ENCODE results near the gene COX7A1.
A peak's percentile ranks its signal among the peaks of the same experiment; 100 is the strongest.

The COX7A1 gene

DNA sequence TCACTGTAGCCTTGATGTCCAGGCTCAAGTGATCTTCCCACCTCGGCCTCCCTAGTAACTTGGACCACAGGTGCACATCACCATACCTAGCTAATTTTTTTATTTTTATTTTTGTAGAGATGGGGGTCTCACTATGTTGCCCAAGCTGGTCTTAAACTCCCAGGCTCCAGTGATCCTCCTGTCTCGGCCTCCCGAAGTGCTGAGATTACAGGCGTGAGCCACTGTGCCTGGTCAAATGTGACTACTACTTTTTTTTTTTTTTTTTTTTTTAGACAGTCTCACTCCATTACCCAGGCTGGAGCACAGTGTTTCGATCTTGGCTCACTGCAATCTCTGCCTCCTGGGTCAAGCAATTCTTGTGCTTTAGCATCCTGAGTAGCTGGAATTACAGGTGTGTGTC, 20.6 kb upstream of the COX7A1 start:
- TF ChIP-seq, protein P1, sequence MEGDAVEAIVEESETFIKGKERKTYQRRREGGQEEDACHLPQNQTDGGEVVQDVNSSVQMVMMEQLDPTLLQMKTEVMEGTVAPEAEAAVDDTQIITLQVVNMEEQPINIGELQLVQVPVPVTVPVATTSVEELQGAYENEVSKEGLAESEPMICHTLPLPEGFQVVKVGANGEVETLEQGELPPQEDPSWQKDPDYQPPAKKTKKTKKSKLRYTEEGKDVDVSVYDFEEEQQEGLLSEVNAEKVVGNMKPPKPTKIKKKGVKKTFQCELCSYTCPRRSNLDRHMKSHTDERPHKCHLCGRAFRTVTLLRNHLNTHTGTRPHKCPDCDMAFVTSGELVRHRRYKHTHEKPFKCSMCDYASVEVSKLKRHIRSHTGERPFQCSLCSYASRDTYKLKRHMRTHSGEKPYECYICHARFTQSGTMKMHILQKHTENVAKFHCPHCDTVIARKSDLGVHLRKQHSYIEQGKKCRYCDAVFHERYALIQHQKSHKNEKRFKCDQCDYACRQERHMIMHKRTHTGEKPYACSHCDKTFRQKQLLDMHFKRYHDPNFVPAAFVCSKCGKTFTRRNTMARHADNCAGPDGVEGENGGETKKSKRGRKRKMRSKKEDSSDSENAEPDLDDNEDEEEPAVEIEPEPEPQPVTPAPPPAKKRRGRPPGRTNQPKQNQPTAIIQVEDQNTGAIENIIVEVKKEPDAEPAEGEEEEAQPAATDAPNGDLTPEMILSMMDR (IDR thresholded peaks at IDR 0.05; ENCODE audit: extremely low read depth, insufficient read depth, missing control alignments) = no peak
- no peak for DNase-seq (ENCODE audit: low spot score)
- in situ Hi-C loops (cut with MboI; ENCODE audit: low pct_unique_long_range_greater_than_20kb, low sequenced_read_pairs, unreplicated experiment) = loop anchor here (10.0 kb wide), 1 partner anchor 48 kb away; no protein-coding TSS in a partner anchor

DNA sequence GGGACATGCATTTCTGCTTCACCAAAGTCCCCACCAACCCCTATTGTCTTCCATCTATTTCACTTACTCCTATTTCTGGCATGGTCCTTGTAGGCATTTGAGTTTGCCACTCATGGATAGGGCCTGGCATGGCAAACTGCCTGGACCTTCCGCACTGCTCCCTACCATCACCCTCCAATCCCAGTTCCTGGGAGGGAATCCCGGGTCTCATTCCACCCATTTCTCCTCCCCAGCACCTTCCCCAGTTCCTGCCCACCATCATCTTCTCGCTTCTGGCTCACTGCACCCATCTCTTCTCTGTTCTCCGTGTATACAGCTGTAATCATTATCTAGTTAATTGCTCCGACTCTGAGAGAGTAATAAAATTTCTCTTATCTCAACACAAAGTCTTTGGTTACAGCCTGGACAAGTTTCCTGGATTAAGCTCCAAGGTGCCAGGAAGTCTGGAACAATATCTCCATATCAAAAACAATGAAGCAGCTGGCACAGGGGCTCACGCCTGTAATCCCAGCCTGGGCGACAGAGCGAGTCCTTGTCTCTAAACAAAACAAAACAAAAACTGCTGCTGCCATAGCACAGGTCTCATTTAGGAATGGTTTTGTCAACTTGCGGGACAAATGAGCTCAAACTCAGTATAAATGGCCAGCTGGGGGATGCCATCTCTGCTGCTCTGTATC, 17.0 kb upstream of the COX7A1 start:
- TF ChIP-seq, protein P1 (IDR thresholded peaks at IDR 0.05; ENCODE audit: extremely low read depth, insufficient read depth, missing control alignments) = no peak
- no peak for DNase-seq (ENCODE audit: low spot score)
- in situ Hi-C loops (cut with MboI; ENCODE audit: low pct_unique_long_range_greater_than_20kb, low sequenced_read_pairs, unreplicated experiment) = no loop called here

DNA sequence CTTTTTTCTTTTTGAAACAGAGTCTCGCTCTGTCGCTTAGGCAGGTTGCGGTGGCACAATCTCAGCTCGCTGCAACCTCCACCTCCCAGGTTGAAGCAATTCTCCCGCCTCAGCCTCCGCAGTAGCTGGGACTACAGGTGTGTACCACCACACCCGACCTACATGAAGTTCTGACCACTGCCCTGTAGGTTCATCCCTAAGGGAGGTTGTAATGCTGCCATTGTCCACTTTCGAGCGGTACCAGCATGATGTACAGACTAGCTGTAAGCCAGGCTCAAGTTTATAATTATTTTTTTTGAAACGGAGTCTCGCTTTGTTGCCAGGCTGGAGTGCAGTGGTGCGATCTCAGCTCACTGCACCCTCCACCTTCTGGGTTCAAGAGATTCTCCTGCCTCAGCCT, 11.6 kb upstream of the COX7A1 start:
- DNase-seq (ENCODE audit: low spot score) = no peak
- TF ChIP-seq, protein P1 (IDR thresholded peaks at IDR 0.05; ENCODE audit: extremely low read depth, insufficient read depth, missing control alignments) = no peak
- in situ Hi-C loops (cut with MboI; ENCODE audit: low pct_unique_long_range_greater_than_20kb, low sequenced_read_pairs, unreplicated experiment) = no loop called here

DNA sequence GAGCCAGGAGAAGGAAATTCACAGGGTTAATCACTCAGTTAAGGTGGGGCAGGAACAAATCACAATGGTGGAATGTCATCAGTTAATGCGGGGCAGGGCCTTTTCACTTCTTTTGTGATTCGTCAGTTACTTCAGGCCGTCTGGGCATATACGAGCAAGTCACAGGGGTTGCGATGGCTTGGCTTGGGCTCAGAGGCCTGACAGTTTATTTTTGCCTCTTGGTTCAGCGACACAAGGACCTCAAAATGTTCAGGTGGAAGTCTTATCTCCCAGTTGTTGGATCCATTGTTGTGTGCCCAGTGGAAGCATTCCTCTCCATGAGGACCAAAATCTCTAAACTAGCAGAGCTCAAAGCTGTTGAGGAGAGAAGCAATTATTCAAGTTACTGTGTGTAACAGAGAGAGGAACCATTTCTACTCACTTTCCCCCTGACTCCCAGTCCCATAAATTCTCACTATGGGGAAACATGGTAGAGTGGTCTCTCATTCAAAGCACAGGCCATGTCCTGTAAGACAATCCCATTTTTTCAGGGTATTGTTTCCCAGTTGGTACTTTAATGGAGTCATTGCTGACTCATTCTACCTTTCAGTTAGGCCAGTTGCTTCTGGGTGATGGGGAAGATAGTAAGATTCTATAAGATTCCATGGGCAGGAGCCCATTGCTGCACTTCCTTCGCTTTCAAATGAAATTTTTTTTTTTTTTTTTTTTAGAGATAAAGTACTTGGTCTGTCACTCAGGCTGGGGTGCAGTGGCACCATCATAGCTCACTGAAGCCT, 8.8 kb upstream of the COX7A1 start:
- DNase-seq (ENCODE audit: low spot score) = no peak

DNA sequence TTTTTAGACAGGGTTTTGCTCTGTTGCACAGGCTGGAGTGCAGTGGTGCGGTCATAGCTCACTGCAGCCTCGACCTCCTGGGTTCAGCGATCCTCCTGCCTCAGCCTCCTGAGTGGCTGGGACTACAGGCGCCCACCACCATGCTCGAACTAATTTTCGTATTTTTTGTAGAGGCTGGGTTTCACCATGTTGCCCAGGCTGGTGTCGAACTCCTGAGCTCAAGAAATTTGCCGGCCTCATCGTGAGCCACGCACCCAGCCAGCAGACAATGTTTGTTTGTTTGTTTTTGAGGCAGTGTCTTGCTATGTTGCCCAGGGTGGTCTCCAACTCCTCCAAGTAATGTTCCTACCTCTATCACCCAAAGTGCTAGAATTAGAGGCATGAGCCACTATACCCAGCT, 879 bp upstream of the COX7A1 start:
- in situ Hi-C loops (cut with MboI; ENCODE audit: low pct_unique_long_range_greater_than_20kb, low sequenced_read_pairs, unreplicated experiment) = no loop called here

More for the DNA sequence above, 8.8 kb upstream of the COX7A1 start:
- in situ Hi-C loops (cut with MboI; ENCODE audit: low pct_unique_long_range_greater_than_20kb, low sequenced_read_pairs, unreplicated experiment) = no loop called here
- TF ChIP-seq, protein P1 (IDR thresholded peaks at IDR 0.05; ENCODE audit: extremely low read depth, insufficient read depth, missing control alignments) = no peak

DNA sequence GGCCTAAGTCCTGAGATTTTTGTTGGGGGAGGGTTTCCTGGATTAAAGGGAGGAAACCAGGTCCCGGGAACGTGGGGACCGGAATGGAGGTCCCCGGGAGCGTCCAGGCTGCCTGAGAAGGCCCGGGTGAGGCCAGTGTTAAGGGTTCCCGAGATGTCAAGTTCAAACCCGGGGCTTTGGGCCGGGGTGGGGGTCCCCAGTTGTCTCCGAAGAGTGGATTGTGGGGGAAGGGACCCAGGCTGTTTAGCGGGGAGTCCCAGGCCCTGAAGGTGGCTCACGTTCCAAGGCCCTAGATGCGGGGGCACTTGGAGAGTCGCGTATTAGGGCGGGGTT, 262 bp downstream of the COX7A1 start:
- DNase-seq (ENCODE audit: low spot score) = peak; percentile 39
- TF ChIP-seq, protein P1 (IDR thresholded peaks at IDR 0.05; ENCODE audit: extremely low read depth, insufficient read depth, missing control alignments) = no peak
- in situ Hi-C loops (cut with MboI; ENCODE audit: low pct_unique_long_range_greater_than_20kb, low sequenced_read_pairs, unreplicated experiment) = no loop called here

More for the DNA sequence above, 879 bp upstream of the COX7A1 start:
- TF ChIP-seq, protein P1 (IDR thresholded peaks at IDR 0.05; ENCODE audit: extremely low read depth, insufficient read depth, missing control alignments) = no peak
- no peak for DNase-seq (ENCODE audit: low spot score)

Measured in GM13977 (cell line).